Spleen (tissue), 11 donors: ENCODE results near the gene CHST13. TPM values are rescaled to one million over a fixed set of nuclear protein-coding genes. Genes with fewer than 3 reads are reported as not detected.
A peak's percentile ranks its signal among the peaks of the same experiment; 100 is the strongest.

Source experiments
- DNase-seq: peaks from one replicate; pipeline ENCODE4 v3.0.0-alpha.2; 2020
- H3K27ac ChIP-seq, 8 donors: fragments of 200-600 bp; sonication (generic) in 7 of 8; 1 replicate in 4 of 8; 2 replicates in 4 of 8; pipeline versions ENCODE4 v1.5.0 to v1.8.0; 2016 to 2021; ENCODE audit warnings: inconsistent platforms in 4 of 8, mild to moderate bottlenecking in 4 of 8, moderate library complexity in 1 of 8
- H3K27me3 ChIP-seq, 7 donors: fragments of 200-600 bp; sonication (generic) in 6 of 7; replicated peaks in 1 of 7; 1 replicate in 4 of 7; 2 replicates in 3 of 7; pipeline versions ENCODE4 v1.5.0 to v1.8.0; 2016 to 2021; ENCODE audit warnings: inconsistent platforms in 3 of 7, mild to moderate bottlenecking in 1 of 7
- H3K36me3 ChIP-seq, 6 donors: fragments of 200-600 bp; sonication (generic) in 5 of 6; 1 replicate in 4 of 6; 2 replicates in 2 of 6; pipeline versions ENCODE4 v1.5.0 to v1.8.0; 2016 to 2021; ENCODE audit warnings: inconsistent platforms in 2 of 6
- H3K4me1 ChIP-seq, 6 donors: fragments of 200-600 bp; sonication (generic) in 5 of 6; 1 replicate in 3 of 6; 2 replicates in 3 of 6; pipeline versions ENCODE4 v1.5.0 to v1.8.0; 2016 to 2021; ENCODE audit warnings: inconsistent platforms in 3 of 6
- H3K4me3 ChIP-seq, 8 donors: fragments of 200-600 bp; sonication (generic) in 7 of 8; 1 replicate in 4 of 8; 2 replicates in 4 of 8; pipeline versions ENCODE4 v1.5.0 to v1.8.0; 2016 to 2021; ENCODE audit warnings: inconsistent platforms in 4 of 8, mild to moderate bottlenecking in 4 of 8, moderate library complexity in 2 of 8
- H3K9me3 ChIP-seq, 8 donors: fragments of 200-600 bp; sonication (generic) in 7 of 8; 1 replicate in 4 of 8; 2 replicates in 4 of 8; pipeline versions ENCODE4 v1.5.0 to v1.8.0; 2016 to 2021; ENCODE audit warnings: inconsistent platforms in 4 of 8
- CTCF ChIP-seq, 11 experiments: fragments of 200-600 bp in 7 of 11; fragments of 450-650 bp in 4 of 11; sonication (generic) in 4 of 11; IDR thresholded peaks in 8 of 11; conservative IDR thresholded peaks in 3 of 11; 1 replicate in 7 of 11; 2 replicates in 4 of 11; pipeline versions ENCODE4 v1.4.0 to v1.8.0; 2016 to 2021; ENCODE audit warnings: antibody characterized with exemption in 11 of 11, inconsistent platforms in 4 of 11, mild to moderate bottlenecking in 1 of 11
- POLR2A ChIP-seq, 3 donors: fragments of 450-650 bp; IDR thresholded peaks; one replicate each; pipeline ENCODE4 v1.5.1; 2017; ENCODE audit warnings: antibody characterized with exemption in 3 of 3, mild to moderate bottlenecking in 1 of 3
- POLR2AphosphoS5 ChIP-seq, 3 donors: sonication (generic); formaldehyde crosslinking; IDR thresholded peaks; one replicate each; pipeline ENCODE4 v1.5.1; 2017; ENCODE audit warnings: antibody characterized with exemption in 3 of 3
- WGBS, 5 donors: extraction: QIAGEN DNeasy Blood & Tissue Kit in 3 of 5; methylation state at CpG; one replicate each; pipeline versions ENCODE4 v1.1.5 to v1.1.7; 2013 to 2018; 5-methylcytosine and 5-hydroxymethylcytosine counted together
- intact Hi-C: fragments of 100-400 bp; cut with DNase I; formaldehyde crosslinking; loops from one replicate; pipeline ENCODE4 v1.15.0; 2023; ENCODE audit warnings: low total_unique reads
- polyA plus RNA-seq, 3 donors: library from polyadenylated mRNA; stranded (reverse); fragments of 200-250 nt; gene quantifications; one replicate each; pipeline ENCODE4 v1.2.1, GENCODE V29; 2013
- total RNA-seq, 7 donors: library from RNA; depleted of rRNA in 3 of 7; stranded (reverse); fragments of >200 nt in 3 of 7; fragmentation: NEBNext Ultra II Directional in 4 of 7; extraction: Animal tissue kit (Norgen Biotek cat#: 25700) in 4 of 7; gene quantifications; one replicate each; pipeline versions ENCODE4 v1.1.0 to v1.2.1, GENCODE V29; 2016 to 2021
- donor health status: healthy with polysubstance abuse.
- donor health status: DM: no; HTN: no; CAD: no; lungs with moderate emphysema.
- donor health status: DM: no; HTN: no; CAD: no.
- donor health status: Bipolar disorder and iron deficiency.
- donor health status: healthy.
- donor health status: DM: no; HTN: no; CAD: no.
- donor health status: DM: yes; HTN: yes; CAD: no.

Gene CHST13
- total and polyA plus RNA-seq, 10 donors = 0.26 to 11.2 (median 2.9) TPM

- Histone ChIP-seq H3K4me3 (no peak overlapping the region), H3K27ac (no peak overlapping the region), H3K4me1 (no peaks in the 10 kb centered on the region), H3K9me3 (no peaks in the 10 kb centered on the region), H3K36me3 (no peaks in the 10 kb centered on the region), H3K27me3 (peaks cover 0 to 17% (median 0%) of the 10 kb centered on the region in 7 donors)
- peak; percentile 7 for DNase-seq
- no peak for TF ChIP-seq CTCF (IDR thresholded peaks at IDR 0.05 in 8 of 11, conservative IDR thresholded peaks at IDR 0.05 in 3 of 11)
- no peak for TF ChIP-seq POLR2A (IDR thresholded peaks at IDR 0.05)
- intact Hi-C loops = no loop called here
- 70 to 83% (median 74%) methylated on average over 4 to 6 of the region's 6 CpGs for WGBS, 5 donors
These were observed 7.6 kb upstream of the CHST13 start for GRCh38 chr3:126516152-126516935.

GRCh38 chr3:126516936-126517290, 7.0 kb upstream of the CHST13 start:
- Histone ChIP-seq H3K9me3 (no peaks in the 10 kb centered on the region), H3K4me1 (no peaks in the 10 kb centered on the region), H3K27me3 (peaks cover 0 to 17% (median 0%) of the 10 kb centered on the region in 7 donors), H3K36me3 (no peaks in the 10 kb centered on the region), H3K27ac (no peak overlapping the region), H3K4me3 (no peak overlapping the region)
- WGBS, 5 donors = 77 to 90% (median 89%) methylated on average over 5 to 9 of the region's 9 CpGs
- TF ChIP-seq POLR2A (IDR thresholded peaks at IDR 0.05) = no peak
- no peak for TF ChIP-seq POLR2AphosphoS5 (IDR thresholded peaks at IDR 0.05)
- no peak for TF ChIP-seq CTCF (IDR thresholded peaks at IDR 0.05 in 8 of 11, conservative IDR thresholded peaks at IDR 0.05 in 3 of 11)
- intact Hi-C loops = no loop called here
- no peak for DNase-seq

GRCh38 chr3:126517291-126517951, 6.5 kb upstream of the CHST13 start, which contains the start of gene UROC1:
UROC1 (minus strand) TSS chr3:126517773; CDS start chr3:126517719, 54 bp downstream.
- DNase-seq = peak; percentile 65
- H3K36me3 ChIP-seq = no peaks in the 10 kb centered on the region
- no peak for TF ChIP-seq POLR2AphosphoS5 (IDR thresholded peaks at IDR 0.05)
- no peak for TF ChIP-seq CTCF (IDR thresholded peaks at IDR 0.05 in 8 of 11, conservative IDR thresholded peaks at IDR 0.05 in 3 of 11)
- TF ChIP-seq POLR2A (IDR thresholded peaks at IDR 0.05) = no peak
- H3K27ac ChIP-seq = no peak within 1 kb of the TSS
- intact Hi-C loops = no loop called here
- peaks cover 0 to 5% (median 3%) of the 10 kb centered on the region in 6 donors for H3K4me1 ChIP-seq
- no peaks in the 10 kb centered on the region for H3K9me3 ChIP-seq
- no peak within 1 kb of the TSS for H3K4me3 ChIP-seq
- WGBS, 5 donors = 85 to 94% (median 89%) methylated on average over 11 to 16 of the region's 16 CpGs
- peaks cover 0 to 19% (median 0%) of the 10 kb centered on the region in 7 donors for H3K27me3 ChIP-seq
